Activated T-helper 2 cell treated with anti-CD3 and anti-CD28 coated beads, Interferon-gamma antibody, Interleukin-2, Interleukin-4, amounts not matched to agents 10 μg/mL and 5 μg/mL and 100 μg/mL, durations not matched to agents 14 hours and 24 hours and 36 hours (primary cell): ENCODE data around the gene HSPA12B. TPM values are rescaled to one million over a fixed set of nuclear protein-coding genes. Genes with fewer than 3 reads are reported as not detected.
A peak's percentile ranks its signal among the peaks of the same experiment; 100 is the strongest.

Source experiments
- DNase-seq: peaks from one replicate; pipeline ENCODE4 v3.0.0; 2021; ENCODE audit warnings: low spot score
- H3K27ac Mint-ChIP-seq: one replicate; pipeline ENCODE4 v1.8.0; 2021; ENCODE audit warnings: mixed read lengths
- H3K27me3 Mint-ChIP-seq: one replicate; pipeline ENCODE4 v1.8.0; 2021; ENCODE audit warnings: low read depth, mixed read lengths
- H3K36me3 Mint-ChIP-seq: one replicate; pipeline ENCODE4 v1.8.0; 2021; ENCODE audit warnings: low read depth, mixed read lengths
- H3K4me1 Mint-ChIP-seq: one replicate; pipeline ENCODE4 v1.8.0; 2021; ENCODE audit warnings: low read depth, mixed read lengths
- H3K4me3 Mint-ChIP-seq: one replicate; pipeline ENCODE4 v1.8.0; 2021; ENCODE audit warnings: low read depth, mild to moderate bottlenecking, moderate library complexity, mixed read lengths
- H3K9me3 Mint-ChIP-seq: one replicate; pipeline ENCODE4 v1.8.0; 2021; ENCODE audit warnings: mixed read lengths
- intact Hi-C: fragments of 100-400 bp; cut with micrococcal nuclease; formaldehyde crosslinking; loops from one replicate; pipeline ENCODE4 v1.15.1; 2023
- total RNA-seq: library from RNA; stranded (reverse); gene quantifications from 2 replicates; pipeline ENCODE4 v1.2.3, GENCODE V29; 2022

HSPA12B gene
- total RNA-seq, 1 donor from 2014 or later, result 0.05 TPM

DNA sequence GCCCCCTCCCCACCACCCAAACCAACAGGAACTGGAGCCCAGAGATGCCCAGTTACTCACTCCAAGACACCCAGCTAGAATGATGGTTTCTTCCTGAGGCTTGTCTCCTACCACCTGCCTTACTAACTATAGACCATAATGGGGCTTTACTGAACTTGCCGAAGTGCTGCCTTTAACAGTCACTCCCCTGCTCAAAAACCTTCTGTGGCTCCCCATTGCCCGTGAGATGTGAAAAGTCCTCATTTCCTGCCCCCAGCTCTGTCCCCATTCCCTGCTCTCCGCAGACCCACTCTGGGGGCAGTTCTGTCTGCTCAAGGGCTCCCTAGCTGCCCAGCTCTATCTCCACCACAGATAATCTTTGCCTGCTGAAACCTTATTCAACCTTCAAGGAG, 25.0 kb upstream of the HSPA12B start:
- Mint-ChIP-seq H3K36me3 (no peaks in the 10 kb centered on the region), H3K27ac (no peak overlapping the region), H3K27me3 (peaks cover 8% of the 10 kb centered on the region), H3K4me1 (no peaks in the 10 kb centered on the region), H3K4me3 (no peak overlapping the region), H3K9me3 (no peaks in the 10 kb centered on the region)
- DNase-seq, result no peak
- intact Hi-C loops, result no loop called here

- no peak overlapping the region for H3K4me3 Mint-ChIP-seq
Observed at GRCh38 chr20:3710011-3710466, 22.4 kb upstream of the HSPA12B start.

DNA sequence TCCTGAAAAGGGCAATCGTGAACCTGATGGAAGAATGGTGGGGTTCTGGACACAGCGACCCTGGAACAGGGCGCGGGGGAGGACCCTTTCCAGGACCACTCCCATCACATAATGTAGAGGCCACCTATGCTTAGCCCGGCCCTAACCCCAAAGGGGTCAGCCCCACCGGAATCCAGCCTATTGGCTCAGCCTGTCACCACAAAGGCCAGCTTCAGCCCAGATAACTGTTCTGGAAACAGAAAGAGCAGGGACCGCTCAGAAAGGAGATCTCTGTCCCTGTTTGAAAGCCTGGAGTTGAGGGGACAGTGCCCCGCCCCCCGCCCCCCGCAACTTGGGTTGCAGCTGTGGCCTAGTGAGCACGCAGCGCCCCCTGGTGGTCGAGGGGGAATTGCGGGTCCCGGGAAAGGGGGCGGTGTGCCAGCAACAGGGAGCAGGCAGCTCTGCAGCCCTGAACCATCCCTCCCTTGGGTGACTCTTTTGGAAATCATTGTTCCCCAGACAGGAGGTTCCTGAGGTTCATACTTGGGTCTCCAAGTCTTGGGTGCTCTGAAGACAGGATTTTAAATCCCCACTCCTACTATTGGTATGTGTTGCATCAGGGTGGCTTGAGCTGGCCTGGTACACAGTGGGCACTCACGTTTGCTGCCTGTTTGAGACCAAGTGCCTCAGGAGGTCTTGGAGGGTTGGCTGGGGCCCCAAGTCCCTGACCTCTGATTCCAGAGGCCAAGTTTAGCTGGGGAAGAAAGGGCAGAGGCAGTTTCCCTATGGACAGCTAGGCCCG, 21.6 kb upstream of the HSPA12B start:
- H3K27ac Mint-ChIP-seq, result no peak overlapping the region
- DNase-seq, result peak; percentile 58
- H3K4me1 Mint-ChIP-seq, result no peaks in the 10 kb centered on the region
- intact Hi-C loops, result loop anchor here (1.0 kb wide), 2 partner anchors 35 to 148 kb away; no protein-coding TSS in a partner anchor
- H3K4me3 Mint-ChIP-seq, result no peak overlapping the region
- peaks cover 8% of the 10 kb centered on the region for H3K27me3 Mint-ChIP-seq
- H3K9me3 Mint-ChIP-seq, result no peaks in the 10 kb centered on the region
- H3K36me3 Mint-ChIP-seq, result no peaks in the 10 kb centered on the region

More at GRCh38 chr20:3710011-3710466, 22.4 kb upstream of the HSPA12B start:
- DNase-seq, result no peak
- intact Hi-C loops, result no loop called here
- Mint-ChIP-seq H3K27ac (no peak overlapping the region), H3K27me3 (peaks cover 8% of the 10 kb centered on the region), H3K9me3 (no peaks in the 10 kb centered on the region), H3K4me1 (no peaks in the 10 kb centered on the region), H3K36me3 (no peaks in the 10 kb centered on the region)

DNA sequence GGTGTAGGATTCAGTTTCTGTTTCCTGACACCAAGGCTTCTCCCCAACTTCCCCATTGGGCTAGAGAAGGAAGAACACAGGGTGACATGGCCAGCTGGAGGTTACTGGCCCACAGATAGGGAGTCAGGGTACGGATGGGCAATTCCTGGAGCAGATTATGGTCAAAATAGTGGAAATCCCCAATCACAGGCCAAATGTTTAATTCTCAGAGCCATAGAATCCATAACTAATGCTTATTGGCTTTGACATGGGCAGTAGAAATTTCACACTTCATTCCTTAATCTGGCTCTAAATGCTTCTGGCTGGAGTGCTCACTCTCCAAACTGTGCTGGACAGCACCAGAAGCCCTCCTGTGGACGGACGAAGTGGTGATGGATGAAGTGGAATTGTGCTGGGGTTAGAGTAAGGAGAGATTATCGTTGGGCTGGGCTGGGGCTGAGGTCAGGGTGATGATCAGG, 21.0 kb upstream of the HSPA12B start:
- Mint-ChIP-seq H3K27me3 (peaks cover 8% of the 10 kb centered on the region), H3K36me3 (no peaks in the 10 kb centered on the region), H3K4me3 (no peak overlapping the region), H3K27ac (no peak overlapping the region), H3K9me3 (no peaks in the 10 kb centered on the region), H3K4me1 (no peaks in the 10 kb centered on the region)
- no peak for DNase-seq
- intact Hi-C loops, result loop anchor here (1.0 kb wide), 2 partner anchors 35 to 148 kb away; no protein-coding TSS in a partner anchor

DNA sequence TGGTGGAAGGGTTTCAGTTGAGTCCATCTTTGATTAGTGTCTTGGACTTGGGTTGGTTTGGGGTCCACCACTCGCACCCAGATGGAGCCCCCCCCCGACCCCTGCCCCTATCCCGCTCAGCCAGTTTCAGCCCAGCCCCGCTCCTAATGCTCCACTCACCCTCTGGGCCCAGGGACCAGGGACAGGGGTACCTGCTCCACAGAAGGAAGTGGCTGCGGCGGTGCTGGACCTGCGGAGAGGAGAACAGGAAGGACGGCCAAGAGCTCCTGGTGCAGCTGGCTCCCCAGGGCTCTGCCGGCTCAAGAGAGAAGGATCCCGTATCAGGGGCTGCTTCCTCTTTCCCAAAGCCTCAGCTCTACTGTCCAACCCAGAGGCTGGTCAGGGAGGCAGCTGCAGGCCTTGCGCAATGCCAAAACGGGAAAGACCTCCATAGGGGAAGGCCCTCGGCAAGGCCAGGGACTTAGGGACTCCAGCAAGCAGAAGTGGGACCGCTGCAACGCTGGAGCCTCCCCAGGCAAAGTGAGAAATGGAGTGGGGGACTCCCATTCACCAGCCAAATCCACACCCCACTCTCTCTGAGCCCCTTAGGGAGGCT, 20.1 kb upstream of the HSPA12B start, which contains the start of gene SIGLEC1:
Gene SIGLEC1 (minus strand): TSS at position 322 of the 595 bp plus-strand sequence. CDS start 5,472 bp downstream, outside the sequence.
- intact Hi-C loops, result no loop called here
- Mint-ChIP-seq H3K36me3 (no peaks in the 10 kb centered on the region), H3K4me1 (no peaks in the 10 kb centered on the region), H3K4me3 (no peak within 1 kb of the TSS), H3K27me3 (peaks cover 8% of the 10 kb centered on the region), H3K27ac (no peak within 1 kb of the TSS), H3K9me3 (no peaks in the 10 kb centered on the region)
- no peak for DNase-seq

DNA sequence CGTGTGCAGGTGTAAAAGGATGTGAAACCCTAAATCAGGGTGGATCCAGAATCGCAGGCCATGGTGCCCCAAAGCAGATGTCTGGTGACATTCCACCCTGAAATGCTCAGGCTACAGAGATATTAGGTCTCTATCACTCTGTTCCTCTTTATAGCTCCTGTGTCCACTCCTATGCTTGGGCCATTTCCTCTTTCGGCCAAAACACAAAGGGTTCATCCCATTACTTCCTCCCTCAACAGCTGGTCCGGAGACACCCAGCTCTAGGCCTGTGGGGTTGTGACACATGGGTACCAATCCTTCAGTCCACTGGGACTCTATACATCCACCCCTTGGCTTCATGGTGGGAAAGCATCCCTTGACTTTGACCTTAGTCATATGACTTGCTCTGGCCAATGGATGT, 18.4 kb upstream of the HSPA12B start:
- Mint-ChIP-seq H3K4me3 (no peak overlapping the region), H3K27ac (no peak overlapping the region), H3K27me3 (peaks cover 8% of the 10 kb centered on the region), H3K4me1 (no peaks in the 10 kb centered on the region), H3K36me3 (no peaks in the 10 kb centered on the region), H3K9me3 (no peaks in the 10 kb centered on the region)
- DNase-seq, result no peak
- intact Hi-C loops, result no loop called here

DNA sequence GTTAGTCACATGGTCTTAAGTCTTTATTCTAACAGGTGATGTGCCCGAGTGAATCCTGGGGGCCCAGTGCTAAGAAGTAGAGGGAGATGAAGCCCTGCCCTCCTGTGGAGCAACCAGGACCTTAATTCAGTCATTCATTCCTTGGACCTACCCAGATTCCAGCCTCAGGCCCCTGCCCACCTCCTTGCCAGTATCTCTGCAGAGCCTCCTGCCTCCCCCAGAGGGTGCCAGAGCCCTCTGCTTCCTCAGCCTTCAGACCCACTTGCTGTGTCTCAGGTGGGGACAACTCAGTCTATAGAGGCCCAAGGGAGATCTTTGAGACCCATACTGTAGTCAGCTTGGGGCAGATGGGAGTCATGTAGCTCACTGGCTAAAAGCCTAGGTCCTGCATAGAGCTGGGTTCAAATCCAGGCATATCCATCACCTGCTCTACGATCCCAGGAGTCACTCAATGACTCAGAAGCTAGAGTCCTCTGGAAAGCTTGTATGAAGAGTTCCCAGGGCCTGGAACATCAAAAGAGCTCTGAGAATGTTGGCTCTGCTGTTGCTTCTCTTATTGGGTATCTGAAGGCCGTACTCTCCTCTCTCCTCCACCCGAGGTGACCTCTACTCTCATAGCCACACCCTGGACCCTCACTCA, 16.2 kb upstream of the HSPA12B start:
- no peaks in the 10 kb centered on the region for H3K9me3 Mint-ChIP-seq

GRCh38 chr20:3719046-3719445, 13.4 kb upstream of the HSPA12B start:
- Mint-ChIP-seq H3K4me1 (peaks cover 7% of the 10 kb centered on the region), H3K4me3 (no peak overlapping the region), H3K9me3 (no peaks in the 10 kb centered on the region), H3K36me3 (no peaks in the 10 kb centered on the region), H3K27me3 (peaks cover 15% of the 10 kb centered on the region), H3K27ac (no peak overlapping the region)
- intact Hi-C loops, result no loop called here
- no peak for DNase-seq

More for the DNA sequence above, 16.2 kb upstream of the HSPA12B start:
- Mint-ChIP-seq H3K4me3 (no peak overlapping the region), H3K27me3 (peaks cover 9% of the 10 kb centered on the region), H3K36me3 (no peaks in the 10 kb centered on the region), H3K27ac (no peak overlapping the region), H3K4me1 (peaks cover 6% of the 10 kb centered on the region)
- intact Hi-C loops, result no loop called here
- no peak for DNase-seq

DNA sequence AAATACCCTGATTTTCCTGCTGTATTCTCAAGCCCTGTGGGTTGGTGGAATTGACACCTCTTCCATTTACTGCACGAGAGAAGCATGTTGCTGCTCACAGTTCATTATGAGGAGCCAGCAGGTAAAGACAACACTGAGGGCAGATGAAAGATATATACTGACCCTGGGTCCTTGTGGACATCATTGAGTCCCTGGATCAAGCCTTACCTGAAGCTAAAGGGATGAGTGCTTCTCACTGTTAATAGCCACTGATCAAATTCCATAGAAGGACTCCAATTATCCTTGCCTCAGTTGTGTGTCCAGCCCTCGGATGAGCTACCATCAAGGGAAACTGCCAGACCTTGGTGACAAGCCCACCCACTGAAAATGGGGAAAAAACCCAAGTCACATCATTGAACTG, 12.4 kb upstream of the HSPA12B start:
- no peak for DNase-seq
- Mint-ChIP-seq H3K27me3 (peaks cover 15% of the 10 kb centered on the region), H3K4me1 (peaks cover 7% of the 10 kb centered on the region), H3K4me3 (no peak overlapping the region), H3K36me3 (no peaks in the 10 kb centered on the region), H3K27ac (no peak overlapping the region), H3K9me3 (no peaks in the 10 kb centered on the region)
- intact Hi-C loops, result no loop called here

DNA sequence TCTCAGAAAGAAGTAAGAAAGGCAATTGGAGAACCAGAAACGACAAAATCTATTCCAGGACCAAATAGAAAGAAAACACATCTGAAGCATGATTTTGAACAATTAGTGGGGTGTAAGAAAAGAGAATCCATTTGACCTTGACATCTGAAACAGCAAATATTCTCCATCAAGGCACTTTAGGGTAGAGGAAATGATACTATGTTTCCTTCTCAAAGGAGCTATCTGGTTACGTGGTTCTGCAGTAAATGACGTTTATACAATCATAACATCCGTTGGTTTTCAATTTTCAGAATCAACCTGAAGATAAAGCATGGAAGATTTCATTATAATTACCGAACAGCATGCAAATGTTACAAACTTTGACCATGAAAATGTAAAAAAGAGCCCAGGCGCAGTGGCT, 11.9 kb upstream of the HSPA12B start:
- H3K36me3 Mint-ChIP-seq, result no peaks in the 10 kb centered on the region
- no peaks in the 10 kb centered on the region for H3K9me3 Mint-ChIP-seq
- no peak overlapping the region for H3K4me3 Mint-ChIP-seq
- intact Hi-C loops, result no loop called here
- H3K27ac Mint-ChIP-seq, result no peak overlapping the region
- DNase-seq, result no peak
- H3K4me1 Mint-ChIP-seq, result peaks cover 7% of the 10 kb centered on the region
- H3K27me3 Mint-ChIP-seq, result peaks cover 15% of the 10 kb centered on the region

DNA sequence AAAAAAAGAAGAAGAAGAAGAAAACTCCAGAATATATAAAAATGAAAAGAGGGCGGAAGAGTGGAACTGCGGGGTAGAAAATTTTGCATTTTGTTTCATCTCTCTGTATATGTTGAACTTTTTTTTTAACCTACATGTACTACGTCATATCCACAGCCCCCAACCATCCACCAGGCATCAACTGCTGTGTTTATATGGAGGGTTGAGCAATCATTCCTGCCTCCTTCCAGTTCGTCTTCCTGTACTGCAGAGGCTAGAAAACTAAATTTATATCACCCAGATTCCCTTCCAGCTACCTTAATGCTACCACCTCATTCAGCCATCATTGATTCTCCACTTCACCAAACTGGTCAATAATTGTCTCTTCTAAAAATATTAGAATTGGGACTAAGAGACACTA, 10.6 kb upstream of the HSPA12B start:
- peaks cover 7% of the 10 kb centered on the region for H3K4me1 Mint-ChIP-seq
- no peak overlapping the region for H3K4me3 Mint-ChIP-seq
- no peaks in the 10 kb centered on the region for H3K9me3 Mint-ChIP-seq
- no peak overlapping the region for H3K27ac Mint-ChIP-seq
- peaks cover 16% of the 10 kb centered on the region for H3K27me3 Mint-ChIP-seq
- no peaks in the 10 kb centered on the region for H3K36me3 Mint-ChIP-seq
- intact Hi-C loops, result no loop called here
- no peak for DNase-seq

DNA sequence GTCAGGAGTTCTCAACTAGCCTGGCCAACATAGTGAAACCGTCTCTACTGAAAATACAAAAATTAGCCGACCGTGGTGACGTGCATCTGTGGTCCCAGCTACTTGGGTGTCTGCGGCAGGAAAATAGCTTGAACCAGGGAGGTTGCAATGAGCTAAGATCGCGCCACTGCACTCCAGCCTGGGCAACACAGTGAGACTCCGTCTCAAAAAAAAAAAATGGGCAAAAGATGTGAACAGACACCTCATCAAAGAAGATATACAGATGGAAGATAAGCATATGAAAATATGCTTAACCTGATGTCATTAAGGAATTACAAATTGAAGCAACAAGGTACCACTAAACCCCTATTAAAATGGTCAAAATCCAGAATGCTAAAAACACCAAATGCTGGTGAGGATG, 9.2 kb upstream of the HSPA12B start:
- H3K27me3 Mint-ChIP-seq, result peaks cover 25% of the 10 kb centered on the region
- no peak for DNase-seq
- H3K36me3 Mint-ChIP-seq, result no peaks in the 10 kb centered on the region
- intact Hi-C loops, result no loop called here
- H3K4me1 Mint-ChIP-seq, result peaks cover 7% of the 10 kb centered on the region
- H3K27ac Mint-ChIP-seq, result no peak overlapping the region
- H3K4me3 Mint-ChIP-seq, result no peak overlapping the region
- H3K9me3 Mint-ChIP-seq, result no peaks in the 10 kb centered on the region

GRCh38 chr20:3724356-3724755, 8.1 kb upstream of the HSPA12B start:
- intact Hi-C loops, result no loop called here
- Mint-ChIP-seq H3K27ac (no peak overlapping the region), H3K9me3 (no peaks in the 10 kb centered on the region), H3K4me1 (peaks cover 7% of the 10 kb centered on the region), H3K4me3 (no peak overlapping the region), H3K36me3 (no peaks in the 10 kb centered on the region), H3K27me3 (peaks cover 27% of the 10 kb centered on the region)
- DNase-seq, result no peak
